HL-60 (cell line): ENCODE data around the gene TASP1.

Source experiments
- CTCF ChIP-seq: IDR thresholded peaks from one replicate; pipeline ENCODE4 v1.5.1; 2011; ENCODE audit warnings: low read length, control low read depth, inconsistent platforms; ENCODE audit not compliant: insufficient read depth
- POLR2AphosphoS5 ChIP-seq: IDR thresholded peaks from 2 replicates; pipeline ENCODE4 v1.6.1; 2012; ENCODE audit warnings: low read depth
- REST ChIP-seq: IDR thresholded peaks from 2 replicates; pipeline ENCODE4 v1.6.1; 2012; ENCODE audit warnings: low read depth; ENCODE audit not compliant: insufficient replicate concordance
- SPI1 ChIP-seq: IDR thresholded peaks from 2 replicates; pipeline ENCODE4 v1.6.1; 2012; ENCODE audit warnings: low read depth, mild to moderate bottlenecking, borderline replicate concordance

- TF ChIP-seq POLR2AphosphoS5 (no peak), CTCF (no peak), SPI1 (no peak), REST (no peak)
Measured at GRCh38 chr20:13687815-13688214, 49.1 kb upstream of the TASP1 start.
